ENCODE results near the gene RPS18. TPM values are rescaled to one million over a fixed set of nuclear protein-coding genes. Genes with fewer than 3 reads are reported as not detected.

The RPS18 gene
- total and polyA plus RNA-seq, 9 of the 15 experiments (the other 6 are each of a cell fraction or from before 2014, with no cell fraction given): 5,023 to 17,516 (median 8,131) TPM

DNA sequence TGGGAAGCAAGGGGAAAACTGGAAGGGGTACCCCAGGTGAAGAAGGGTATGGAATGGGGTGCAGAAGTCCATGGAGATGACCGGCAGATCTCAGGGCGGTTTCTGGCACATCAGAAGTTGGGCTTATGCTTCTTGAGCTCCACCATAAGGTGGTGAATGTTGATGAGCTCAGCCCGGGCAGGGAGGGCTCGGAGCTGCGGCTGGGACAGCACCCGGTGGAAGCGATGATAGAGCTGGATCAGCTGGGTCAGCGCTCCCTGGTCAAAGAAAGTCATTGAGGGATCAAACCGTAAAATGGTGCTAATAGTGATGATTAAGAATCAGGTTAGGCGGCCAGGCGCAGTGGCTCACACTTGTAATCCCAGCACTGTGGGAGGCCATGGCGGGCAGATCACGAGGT is 21.1 kb upstream of the RPS18 start:
- peaks cover 0 to 6% of the 10 kb centered on the region in 2 experiments; a peak in 1 of 5 replicates for H3K27me3 ChIP-seq (ENCODE audit: control insufficient read depth in 2 of 2, insufficient read depth in 2 of 2, low read length in 2 of 2)
- intact Hi-C loops (cut with micrococcal nuclease) (no loop called here), in situ Hi-C loops (cut with MboI) (no loop called here)
- ChIA-PET POLR2A (interaction anchor here (0.9 to 5.2 kb wide), 8 partner anchors 12 to 481 kb away, joined by 3 to 57 read pairs (median 11); partner anchors contain the start of genes RPS18 and VPS52), CTCF (ENCODE audit: low intra/inter-chr PET ratio) (no interaction called here)
- no peak for DNase-seq (ENCODE audit: extremely low read depth in 1 of 4, low spot score in 3 of 4)
- H3K27ac ChIP-seq (ENCODE audit: extremely low read depth, low read depth, low read length): no peak overlapping the region; the same call in 2 of the 3 replicates
- 95% methylated on average over 13 of the region's 13 CpGs for WGBS (ENCODE audit: insufficient coverage, low coverage, missing lambda C conversion rate)
- TF ChIP-seq, protein P1, sequence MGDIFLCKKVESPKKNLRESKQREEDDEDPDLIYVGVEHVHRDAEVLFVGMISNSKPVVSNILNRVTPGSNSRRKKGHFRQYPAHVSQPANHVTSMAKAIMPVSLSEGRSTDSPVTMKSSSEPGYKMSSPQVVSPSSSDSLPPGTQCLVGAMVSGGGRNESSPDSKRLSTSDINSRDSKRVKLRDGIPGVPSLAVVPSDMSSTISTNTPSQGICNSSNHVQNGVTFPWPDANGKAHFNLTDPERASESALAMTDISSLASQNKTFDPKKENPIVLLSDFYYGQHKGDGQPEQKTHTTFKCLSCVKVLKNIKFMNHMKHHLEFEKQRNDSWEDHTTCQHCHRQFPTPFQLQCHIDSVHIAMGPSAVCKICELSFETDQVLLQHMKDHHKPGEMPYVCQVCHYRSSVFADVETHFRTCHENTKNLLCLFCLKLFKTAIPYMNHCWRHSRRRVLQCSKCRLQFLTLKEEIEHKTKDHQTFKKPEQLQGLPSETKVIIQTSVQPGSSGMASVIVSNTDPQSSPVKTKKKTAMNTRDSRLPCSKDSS (IDR thresholded peaks at IDR 0.05; ENCODE audit: low read depth, partially characterized antibody): no peak
- no peak for TF ChIP-seq GABPB2 (CRISPR knock-in tag; conservative IDR thresholded peaks at IDR 0.05)
- TF ChIP-seq, protein P2, sequence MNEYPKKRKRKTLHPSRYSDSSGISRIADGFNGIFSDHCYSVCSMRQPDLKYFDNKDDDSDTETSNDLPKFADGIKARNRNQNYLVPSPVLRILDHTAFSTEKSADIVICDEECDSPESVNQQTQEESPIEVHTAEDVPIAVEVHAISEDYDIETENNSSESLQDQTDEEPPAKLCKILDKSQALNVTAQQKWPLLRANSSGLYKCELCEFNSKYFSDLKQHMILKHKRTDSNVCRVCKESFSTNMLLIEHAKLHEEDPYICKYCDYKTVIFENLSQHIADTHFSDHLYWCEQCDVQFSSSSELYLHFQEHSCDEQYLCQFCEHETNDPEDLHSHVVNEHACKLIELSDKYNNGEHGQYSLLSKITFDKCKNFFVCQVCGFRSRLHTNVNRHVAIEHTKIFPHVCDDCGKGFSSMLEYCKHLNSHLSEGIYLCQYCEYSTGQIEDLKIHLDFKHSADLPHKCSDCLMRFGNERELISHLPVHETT (CRISPR knock-in tag; conservative IDR thresholded peaks at IDR 0.05 in 1 of 2, IDR thresholded peaks at IDR 0.05 in 1 of 2): no peak
- no peak for TF ChIP-seq DIDO1 (tag; IDR thresholded peaks at IDR 0.05; ENCODE audit: low read depth)
- no peak for TF ChIP-seq L3MBTL2 (IDR thresholded peaks at IDR 0.05)
- no peak for TF ChIP-seq CBX5 (IDR thresholded peaks at IDR 0.05; ENCODE audit: borderline replicate concordance, low read depth)
- TF ChIP-seq TBP (optimal IDR thresholded peaks at IDR 0.05; ENCODE audit: low read depth, low read length): no peak
- no peak for TF ChIP-seq PML (IDR thresholded peaks at IDR 0.05; ENCODE audit: low read length)
- no peak for TF ChIP-seq CBFA2T3 (IDR thresholded peaks at IDR 0.05)
- no peak for TF ChIP-seq MTA3 (IDR thresholded peaks at IDR 0.05; ENCODE audit: borderline replicate concordance)
- TF ChIP-seq C11orf30 (IDR thresholded peaks at IDR 0.05; ENCODE audit: low read depth): no peak
- no peak for TF ChIP-seq HDAC6 (IDR thresholded peaks at IDR 0.05; ENCODE audit: low read depth, low read length)
- no peak for TF ChIP-seq GATA2 (CRISPR knock-in tag; IDR thresholded peaks at IDR 0.05)
- TF ChIP-seq ZKSCAN1 (IDR thresholded peaks at IDR 0.05; ENCODE audit: low read depth, low read length): no peak
- no peak for TF ChIP-seq RFX1 (IDR thresholded peaks at IDR 0.05)
- TF ChIP-seq, protein P3, sequence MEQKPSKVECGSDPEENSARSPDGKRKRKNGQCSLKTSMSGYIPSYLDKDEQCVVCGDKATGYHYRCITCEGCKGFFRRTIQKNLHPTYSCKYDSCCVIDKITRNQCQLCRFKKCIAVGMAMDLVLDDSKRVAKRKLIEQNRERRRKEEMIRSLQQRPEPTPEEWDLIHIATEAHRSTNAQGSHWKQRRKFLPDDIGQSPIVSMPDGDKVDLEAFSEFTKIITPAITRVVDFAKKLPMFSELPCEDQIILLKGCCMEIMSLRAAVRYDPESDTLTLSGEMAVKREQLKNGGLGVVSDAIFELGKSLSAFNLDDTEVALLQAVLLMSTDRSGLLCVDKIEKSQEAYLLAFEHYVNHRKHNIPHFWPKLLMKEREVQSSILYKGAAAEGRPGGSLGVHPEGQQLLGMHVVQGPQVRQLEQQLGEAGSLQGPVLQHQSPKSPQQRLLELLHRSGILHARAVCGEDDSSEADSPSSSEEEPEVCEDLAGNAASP (IDR thresholded peaks at IDR 0.05): no peak
- H3K79me2 ChIP-seq (ENCODE audit: control insufficient read depth, insufficient read depth, low read length): no peaks in the 10 kb centered on the region
- peaks cover 4% of the 10 kb centered on the region for H3K9me1 ChIP-seq (ENCODE audit: control insufficient read depth, insufficient read depth, low read length)
- no peak for ATAC-seq
- FAIRE-seq: no peak
- H4K20me1 ChIP-seq (replicated peaks; ENCODE audit: control insufficient read depth, insufficient read depth, low read length): no peaks in the 10 kb centered on the region
- H3K36me3 ChIP-seq (ENCODE audit: control insufficient read depth, insufficient read depth, low read length): peaks cover 22% of the 10 kb centered on the region
- H3K4me1 ChIP-seq (replicated peaks in 1 of 2; ENCODE audit: control insufficient read depth in 2 of 2, insufficient read depth in 2 of 2, low read length in 2 of 2): peaks cover 22 to 31% of the 10 kb centered on the region in 2 experiments
- no TSS peak for BruUV-seq (replicated peaks)
- peak overlapping the region; percentile 97; the same call in 1 of the 2 replicates for H3K4me2 ChIP-seq (ENCODE audit: insufficient read depth, low read length)
- no peak overlapping the region for H3K4me3 ChIP-seq
- peak overlapping the region in 1 of 2 experiments; percentile 57; a peak in 1 of 4 replicates for H3K9ac ChIP-seq (ENCODE audit: insufficient read depth in 1 of 2, low read depth in 2 of 2, low read length in 2 of 2)
- no peaks in the 10 kb centered on the region for H3K9me3 ChIP-seq (replicated peaks; ENCODE audit: control insufficient read depth, insufficient read depth, low read depth, low read length)
- H2AFZ ChIP-seq (ENCODE audit: low read depth, low read length): no peak overlapping the region

Measured in K562 (cell line).